Measurements from ENCODE around the gene HIPK2.
A peak's percentile ranks its signal among the peaks of the same experiment; 100 is the strongest.

The HIPK2 gene

GRCh38 chr7:139683137-139683921 lies 94.5 kb downstream of the HIPK2 start:
- H3K4me3 ChIP-seq, result peak overlapping the region in 1 of 10 experiments; percentile 1; a peak in 1 of 20 replicates
- peak overlapping the region in 2 of 11 experiments; percentile 6 to 36; a peak in 2 of 22 replicates for H3K9ac ChIP-seq
- peaks cover 33 to 56% (median 39%) of the 10 kb centered on the region in 11 experiments for H3K9me3 ChIP-seq (replicated peaks in 1 of 11)
- H3K27ac ChIP-seq, result peak overlapping the region in 8 of 11 experiments; percentile 1 to 79 (median 68); a peak in 10 of 22 replicates
- H4K20me1 ChIP-seq, result peaks cover 0 to 50% (median 22%) of the 10 kb centered on the region in 11 experiments; a peak in 16 of 22 replicates
- TF ChIP-seq Cebpa-rat (IDR thresholded peaks at IDR 0.05), result no peak
- no peaks in the 10 kb centered on the region for H3K27me3 ChIP-seq
- peaks cover 33 to 89% (median 70%) of the 10 kb centered on the region in 11 experiments for H3K36me3 ChIP-seq
- H3K4me1 ChIP-seq, result peaks cover 32 to 59% (median 46%) of the 10 kb centered on the region in 10 experiments
- peak overlapping the region in 10 of 11 experiments; percentile 67 to 90 (median 80); a peak in 18 of 22 replicates for H3K4me2 ChIP-seq

GRCh38 chr7:139682136-139683013 lies 95.4 kb downstream of the HIPK2 start:
- Histone ChIP-seq H4K20me1 (peaks cover 0 to 45% (median 22%) of the 10 kb centered on the region in 11 experiments; a peak in 16 of 22 replicates), H3K36me3 (peaks cover 24 to 81% (median 60%) of the 10 kb centered on the region in 11 experiments), H3K27ac (peak overlapping the region in 9 of 11 experiments; percentile 24 to 79 (median 67); a peak in 15 of 22 replicates), H3K4me3 (0 out of 20 replicates have a peak overlapping the region, but pooled peaks of 1 of the 10 experiments have one; percentile 8), H3K9me3 (replicated peaks in 1 of 11) (peaks cover 24 to 48% (median 29%) of the 10 kb centered on the region in 11 experiments), H3K27me3 (no peaks in the 10 kb centered on the region), H3K9ac (peak overlapping the region in 5 of 11 experiments; percentile 35 to 61 (median 44); a peak in 3 of 22 replicates), H3K4me1 (peaks cover 32 to 59% (median 46%) of the 10 kb centered on the region in 10 experiments), H3K4me2 (peak overlapping the region; percentile 67 to 90 (median 78))
- TF ChIP-seq Cebpa-rat (IDR thresholded peaks at IDR 0.05), result no peak

GRCh38 chr7:139681812-139682135 lies 96.0 kb downstream of the HIPK2 start:
- H3K4me2 ChIP-seq, result peak overlapping the region; percentile 67 to 90 (median 78)
- H3K9ac ChIP-seq, result peak overlapping the region in 5 of 11 experiments; percentile 35 to 61 (median 44); a peak in 3 of 22 replicates
- H3K27ac ChIP-seq, result peak overlapping the region in 9 of 11 experiments; percentile 24 to 79 (median 67); a peak in 16 of 22 replicates

GRCh38 chr7:139681463-139681755 lies 96.4 kb downstream of the HIPK2 start:
- no peak for TF ChIP-seq Cebpa-rat (IDR thresholded peaks at IDR 0.05)
- Histone ChIP-seq H3K27me3 (no peaks in the 10 kb centered on the region), H3K27ac (peak overlapping the region in 10 of 11 experiments; percentile 46 to 79 (median 66); a peak in 17 of 22 replicates), H3K4me1 (peaks cover 32 to 62% (median 46%) of the 10 kb centered on the region in 10 experiments), H3K4me3 (peak overlapping the region in 4 of 10 experiments; percentile 6 to 22 (median 10); a peak in 1 of 20 replicates), H3K4me2 (peak overlapping the region; percentile 67 to 90 (median 78)), H3K9ac (peak overlapping the region; percentile 2 to 61 (median 43); a peak in 14 of 22 replicates), H4K20me1 (peaks cover 0 to 49% (median 25%) of the 10 kb centered on the region in 11 experiments; a peak in 16 of 22 replicates), H3K9me3 (replicated peaks in 1 of 11) (peaks cover 14 to 39% (median 19%) of the 10 kb centered on the region in 11 experiments), H3K36me3 (peaks cover 14 to 73% (median 52%) of the 10 kb centered on the region in 11 experiments)

More at GRCh38 chr7:139681812-139682135, 96.0 kb downstream of the HIPK2 start:
- H3K4me1 ChIP-seq, result peaks cover 32 to 59% (median 46%) of the 10 kb centered on the region in 10 experiments
- no peaks in the 10 kb centered on the region for H3K27me3 ChIP-seq
- peaks cover 18 to 42% (median 23%) of the 10 kb centered on the region in 11 experiments for H3K9me3 ChIP-seq (replicated peaks in 1 of 11)
- peaks cover 18 to 75% (median 54%) of the 10 kb centered on the region in 11 experiments for H3K36me3 ChIP-seq
- H3K4me3 ChIP-seq, result no peak overlapping the region
- TF ChIP-seq Cebpa-rat (IDR thresholded peaks at IDR 0.05), result no peak
- peaks cover 0 to 46% (median 22%) of the 10 kb centered on the region in 11 experiments; a peak in 16 of 22 replicates for H4K20me1 ChIP-seq

GRCh38 chr7:139680676-139681462 lies 96.9 kb downstream of the HIPK2 start:
- Histone ChIP-seq H3K9me3 (replicated peaks in 1 of 11) (peaks cover 9 to 33% (median 14%) of the 10 kb centered on the region in 11 experiments), H3K36me3 (peaks cover 9 to 73% (median 51%) of the 10 kb centered on the region in 11 experiments), H3K27ac (peak overlapping the region; percentile 11 to 79 (median 66); a peak in 19 of 22 replicates), H3K27me3 (no peaks in the 10 kb centered on the region), H3K4me2 (peak overlapping the region; percentile 67 to 90 (median 78)), H3K4me3 (peak overlapping the region in 5 of 10 experiments; percentile 6 to 22 (median 10); a peak in 1 of 20 replicates), H3K4me1 (peaks cover 32 to 67% (median 48%) of the 10 kb centered on the region in 10 experiments), H4K20me1 (peaks cover 0 to 55% (median 29%) of the 10 kb centered on the region in 11 experiments; a peak in 16 of 22 replicates), H3K9ac (peak overlapping the region; percentile 2 to 61 (median 43); a peak in 17 of 22 replicates)
- no peak for TF ChIP-seq Cebpa-rat (IDR thresholded peaks at IDR 0.05)

- peak overlapping the region in 8 of 11 experiments; percentile 16 to 61 (median 49); a peak in 14 of 22 replicates for H3K9ac ChIP-seq
- H3K27ac ChIP-seq, result peak overlapping the region; percentile 11 to 79 (median 66); a peak in 19 of 22 replicates
- H3K4me2 ChIP-seq, result peak overlapping the region; percentile 67 to 90 (median 78)
- no peaks in the 10 kb centered on the region for H3K27me3 ChIP-seq
- 0 out of 20 replicates have a peak overlapping the region, but pooled peaks of 1 of the 10 experiments have one; percentile 4 for H3K4me3 ChIP-seq
- H3K4me1 ChIP-seq, result peaks cover 32 to 76% (median 55%) of the 10 kb centered on the region in 10 experiments
- H3K36me3 ChIP-seq, result peaks cover 3 to 73% (median 51%) of the 10 kb centered on the region in 11 experiments; a peak in 19 of 22 replicates
- peaks cover 0 to 24% (median 6%) of the 10 kb centered on the region in 11 experiments; a peak in 16 of 22 replicates for H3K9me3 ChIP-seq (replicated peaks in 1 of 11)
- peaks cover 0 to 64% (median 38%) of the 10 kb centered on the region in 11 experiments; a peak in 17 of 22 replicates for H4K20me1 ChIP-seq
- TF ChIP-seq Cebpa-rat (IDR thresholded peaks at IDR 0.05), result no peak
These were observed 97.8 kb downstream of the HIPK2 start for GRCh38 chr7:139679731-139680594.

Measured in BLaER1 treated with 17β-estradiol and CSF1 and Interleukin-3, amounts not matched to agents 10 nM and 100 nM (cell line).